ENCODE results near the gene HAUS8. TPM values are rescaled to one million over a fixed set of nuclear protein-coding genes. Genes with fewer than 3 reads are reported as not detected.

HAUS8 gene
- total and polyA plus RNA-seq, 10 of the 15 experiments (the other 5 are each of a cell fraction or from before 2014, with no cell fraction given): 22.7 to 43.9 (median 34.4) TPM

DNA sequence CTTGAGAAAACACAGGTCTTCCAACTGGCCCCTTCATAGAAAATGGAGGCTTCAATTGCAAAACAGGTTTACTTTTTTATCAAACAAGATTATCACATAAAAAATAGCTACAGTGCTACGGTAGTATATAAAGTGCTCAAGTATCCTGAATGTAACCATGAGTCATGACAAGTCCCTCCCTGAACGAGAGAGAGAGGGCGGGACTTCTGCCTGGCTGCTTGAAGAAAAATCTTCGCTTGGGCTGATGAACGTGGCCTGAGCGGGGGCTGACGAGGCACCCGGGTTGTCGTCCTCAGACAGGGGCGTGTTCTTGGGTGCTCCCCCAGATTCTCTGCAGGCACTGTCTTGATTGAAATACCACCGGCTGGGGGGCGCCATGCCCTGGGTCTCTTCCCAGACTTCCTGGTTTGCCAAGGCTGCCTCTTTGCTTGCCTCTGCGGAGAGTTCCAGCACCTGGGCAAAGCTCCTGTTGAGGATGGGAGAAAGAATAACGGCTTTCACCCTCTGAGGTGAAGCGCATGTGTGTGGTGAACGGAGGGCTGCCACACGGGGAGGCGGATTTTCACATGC lies 25.5 kb downstream of the HAUS8 start:
- intact Hi-C loops (cut with micrococcal nuclease; ENCODE audit: unreplicated experiment) (no loop called here), in situ Hi-C loops (cut with MboI) (no loop called here)
- ChIA-PET SMC1A (ENCODE audit: uncharacterized antibody, unreplicated experiment) (interaction anchor here (2.1 kb wide), 1 partner anchor 335 kb away, joined by 6 read pairs; no protein-coding TSS in a partner anchor), RAD21 (ENCODE audit: unreplicated experiment) (interaction anchor here (0.6 kb wide), 1 partner anchor 173 kb away, joined by 3 read pairs; no protein-coding TSS in a partner anchor), CTCF (interaction anchor here (1.2 to 1.6 kb wide), 2 partner anchors 10 to 214 kb away, joined by 3 read pairs; no protein-coding TSS in a partner anchor), POLR2A (no interaction called here)
- FAIRE-seq (no peak), DNase-seq (ENCODE audit: low read depth, low spot score) (no peak), ATAC-seq (no peak)
- H3K27ac ChIP-seq (ENCODE audit: control insufficient read depth, insufficient read depth): no peak overlapping the region
- no peak for TF ChIP-seq RAD21 (IDR thresholded peaks at IDR 0.05; ENCODE audit: insufficient read depth, low read depth, low read length)
- no peak for TF ChIP-seq KLF5 (IDR thresholded peaks at IDR 0.05; ENCODE audit: partially characterized antibody)
- no peak for TF ChIP-seq NBN (IDR thresholded peaks at IDR 0.05)
- TF ChIP-seq ATF7 (IDR thresholded peaks at IDR 0.05; ENCODE audit: low read depth): no peak
- no peaks in the 10 kb centered on the region for H3K79me2 ChIP-seq (ENCODE audit: control insufficient read depth, insufficient read depth, low read length)
- no peaks in the 10 kb centered on the region for H3K4me1 ChIP-seq (ENCODE audit: control insufficient read depth, insufficient read depth, low read length)
- WGBS (ENCODE audit: insufficient coverage, insufficient replicate concordance, low lambda C conversion rate, missing lambda C conversion rate): 96% methylated on average over 17 of the region's 18 CpGs
- no peak overlapping the region for H2AFZ ChIP-seq (ENCODE audit: control insufficient read depth, low read depth, low read length)
- BruUV-seq (replicated peaks): no TSS peak
- H3K36me3 ChIP-seq (ENCODE audit: control insufficient read depth in 2 of 2, insufficient read depth in 2 of 2, low read length in 1 of 2): peaks cover 11 to 14% of the 10 kb centered on the region in 2 experiments; a peak in 3 of 4 replicates
- no peaks in the 10 kb centered on the region for H4K20me1 ChIP-seq (ENCODE audit: control insufficient read depth, insufficient read depth)
- H3K27me3 ChIP-seq (replicated peaks in 1 of 2; ENCODE audit: control insufficient read depth in 2 of 2, insufficient read depth in 2 of 2, low read length in 1 of 2): no peaks in the 10 kb centered on the region
- no peak overlapping the region for H3K4me3 ChIP-seq
- H3K9ac ChIP-seq (ENCODE audit: control insufficient read depth, insufficient read depth, low read length): no peak overlapping the region
- H3K4me2 ChIP-seq (ENCODE audit: control insufficient read depth, insufficient read depth): no peak overlapping the region
- no peaks in the 10 kb centered on the region for H3K9me3 ChIP-seq (replicated peaks; ENCODE audit: control insufficient read depth, insufficient read depth, low read length)

DNA sequence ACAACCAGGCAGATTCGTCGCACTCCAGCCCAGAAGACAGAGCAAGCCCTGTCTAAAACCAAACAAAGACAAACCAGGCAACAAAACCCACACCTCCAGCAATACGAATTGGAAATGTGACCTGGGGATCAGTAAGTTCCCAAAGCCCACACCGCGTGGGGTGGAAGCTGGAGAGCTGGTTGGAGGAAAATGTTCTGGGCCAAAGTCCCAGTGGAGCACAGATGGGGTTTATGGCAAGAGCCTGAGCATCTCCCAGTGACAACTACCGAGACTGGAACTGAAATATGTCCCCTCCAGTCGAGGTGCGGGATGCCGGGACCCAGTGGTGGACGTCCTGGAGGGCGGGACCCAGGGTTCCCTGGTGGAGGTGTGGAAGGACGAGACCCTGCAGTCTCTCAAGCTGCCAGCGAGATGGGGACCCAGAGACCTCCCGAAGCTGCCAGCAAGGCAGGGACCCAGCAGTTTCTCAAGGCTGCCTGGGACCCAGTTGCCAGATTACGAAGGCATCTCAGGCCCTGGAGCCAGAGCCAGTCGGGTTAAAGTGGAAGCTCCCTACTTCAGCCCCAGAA lies 26.3 kb downstream of the HAUS8 start:
- no TSS peak for BruUV-seq (replicated peaks)
- intact Hi-C loops (cut with micrococcal nuclease; ENCODE audit: unreplicated experiment): no loop called here
- SMC1A ChIA-PET (ENCODE audit: uncharacterized antibody, unreplicated experiment): no interaction called here
- ATAC-seq (no peak), FAIRE-seq (no peak), DNase-seq (ENCODE audit: low read depth, low spot score) (no peak)
- in situ Hi-C loops (cut with MboI): no loop called here
- POLR2A ChIA-PET: no interaction called here
- CTCF ChIA-PET: interaction anchor here (1.6 kb wide), 1 partner anchor 9 kb away, joined by 3 read pairs; no protein-coding TSS in a partner anchor
- H3K4me3 ChIP-seq: no peak overlapping the region
- no peak overlapping the region for H3K4me2 ChIP-seq (ENCODE audit: control insufficient read depth, insufficient read depth)
- H3K4me1 ChIP-seq (ENCODE audit: control insufficient read depth, insufficient read depth, low read length): no peaks in the 10 kb centered on the region
- peaks cover 11 to 14% of the 10 kb centered on the region in 2 experiments; a peak in 3 of 4 replicates for H3K36me3 ChIP-seq (ENCODE audit: control insufficient read depth in 2 of 2, insufficient read depth in 2 of 2, low read length in 1 of 2)
- RAD21 ChIA-PET (ENCODE audit: unreplicated experiment): interaction anchor here (0.6 kb wide), 1 partner anchor 173 kb away, joined by 3 read pairs; no protein-coding TSS in a partner anchor
- TF ChIP-seq NBN (IDR thresholded peaks at IDR 0.05) (no peak), TBL1XR1 (IDR thresholded peaks at IDR 0.05; ENCODE audit: low read depth, low read length) (no peak)
- H2AFZ ChIP-seq (ENCODE audit: control insufficient read depth, low read depth, low read length): no peak overlapping the region
- 94% methylated on average over 16 of the region's 16 CpGs for WGBS (ENCODE audit: insufficient coverage, insufficient replicate concordance, low lambda C conversion rate, missing lambda C conversion rate)
- H3K9me3 ChIP-seq (replicated peaks; ENCODE audit: control insufficient read depth, insufficient read depth, low read length): no peaks in the 10 kb centered on the region
- H3K9ac ChIP-seq (ENCODE audit: control insufficient read depth, insufficient read depth, low read length): no peak overlapping the region
- no peaks in the 10 kb centered on the region for H3K79me2 ChIP-seq (ENCODE audit: control insufficient read depth, insufficient read depth, low read length)
- no peaks in the 10 kb centered on the region for H4K20me1 ChIP-seq (ENCODE audit: control insufficient read depth, insufficient read depth)
- H3K27ac ChIP-seq (ENCODE audit: control insufficient read depth, insufficient read depth): no peak overlapping the region
- H3K27me3 ChIP-seq (replicated peaks in 1 of 2; ENCODE audit: control insufficient read depth in 2 of 2, insufficient read depth in 2 of 2, low read length in 1 of 2): no peaks in the 10 kb centered on the region
